HG02678 (cell line): ENCODE data around the gene ZNF484.
"Not testable (repeated sequence)": the region's sequence is repeated elsewhere in the genome, so short reads cannot be mapped to it uniquely, and the experiment has no call there.

Source experiments
- ATAC-seq: cut with Tn5 transposase; IDR thresholded peaks from one replicate; pipeline ENCODE4 v1.9.1; 2021; ENCODE audit warnings: mild to moderate bottlenecking, moderate library complexity; ENCODE audit not compliant: unreplicated experiment

ZNF484 gene

GRCh38 chr9:92877531-92878430 is at the start of gene ZNF484:
Gene ZNF484 (minus strand): TSS chr9:92878038. CDS start chr9:92875029, 3,009 bp downstream.
- ATAC-seq = peak; percentile 100

GRCh38 chr9:92920437-92920836 is 42.6 kb upstream of the ZNF484 start:
- ATAC-seq = no peak

DNA sequence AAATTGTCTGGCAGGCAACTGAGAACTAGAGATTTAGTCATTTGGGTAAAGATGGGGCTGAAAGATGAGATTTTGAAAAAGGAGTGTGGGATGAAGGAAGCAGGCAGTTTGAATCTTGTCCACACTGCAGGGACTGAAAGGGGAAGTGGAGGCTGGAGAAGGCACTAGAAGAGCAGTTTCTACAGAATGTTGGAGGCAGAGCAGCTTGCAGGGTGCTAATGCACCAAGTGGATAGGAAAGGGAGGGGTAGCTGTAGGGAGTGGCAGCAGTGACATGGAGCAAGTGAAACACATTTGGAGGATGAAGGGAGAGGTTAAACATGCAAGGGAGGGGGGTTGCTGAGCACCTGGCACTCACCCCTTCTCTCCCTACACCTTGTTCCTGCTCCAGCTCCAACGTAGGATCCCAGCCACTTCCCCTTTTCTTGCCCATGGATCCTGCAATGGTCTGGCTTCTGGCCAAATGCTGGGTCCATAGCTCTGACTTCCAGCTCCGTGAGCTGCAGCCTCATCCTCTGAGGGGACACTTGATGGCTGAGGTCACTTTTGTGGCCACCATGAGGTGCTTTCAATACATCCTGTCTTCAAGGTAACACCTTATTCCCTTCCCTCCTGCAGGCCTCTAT is 39.5 kb upstream of the ZNF484 start:
- no peak for ATAC-seq

GRCh38 chr9:92911511-92912475 is 34.0 kb upstream of the ZNF484 start:
- ATAC-seq = no peak

DNA sequence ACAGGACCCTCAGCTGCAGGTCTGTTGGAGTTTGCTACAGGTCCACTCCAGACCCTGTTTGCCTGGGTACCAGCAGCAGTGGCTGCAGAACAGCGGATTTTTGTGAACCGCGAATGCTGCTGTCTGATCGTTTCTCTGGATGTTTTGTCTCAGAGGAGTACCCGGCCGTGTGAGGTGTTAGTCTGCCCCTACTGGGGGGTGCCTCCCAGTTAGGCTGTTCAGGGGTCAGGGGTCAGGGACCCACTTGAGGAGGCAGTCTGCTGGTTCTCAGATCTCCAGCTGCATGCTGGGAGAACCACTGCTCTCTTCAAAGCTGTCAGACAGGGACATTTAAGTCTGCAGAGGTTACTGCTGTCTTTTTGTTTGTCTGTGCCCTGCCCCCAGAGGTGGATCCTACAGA is 27.3 kb upstream of the ZNF484 start:
- ATAC-seq = not testable (repeated sequence)

DNA sequence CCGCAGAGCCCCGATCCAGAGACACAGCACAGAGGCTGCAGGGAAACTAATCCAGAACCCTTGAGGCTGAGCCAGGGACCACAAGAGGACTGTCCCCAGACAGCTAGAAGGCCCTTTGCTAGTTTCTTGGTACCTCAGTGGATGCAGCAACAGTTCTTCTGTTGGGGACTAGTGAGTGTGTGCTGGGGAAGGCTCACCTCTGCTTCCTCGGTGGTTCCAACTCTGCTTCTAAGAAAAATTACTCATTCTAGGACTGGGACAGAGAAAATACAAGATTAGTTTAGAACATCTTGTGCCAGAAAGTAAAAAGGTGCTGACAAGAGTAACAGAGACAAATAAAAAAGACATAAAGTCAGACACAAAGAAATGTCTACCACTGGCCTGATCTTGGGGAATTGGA is 19.5 kb upstream of the ZNF484 start:
- ATAC-seq = no peak

DNA sequence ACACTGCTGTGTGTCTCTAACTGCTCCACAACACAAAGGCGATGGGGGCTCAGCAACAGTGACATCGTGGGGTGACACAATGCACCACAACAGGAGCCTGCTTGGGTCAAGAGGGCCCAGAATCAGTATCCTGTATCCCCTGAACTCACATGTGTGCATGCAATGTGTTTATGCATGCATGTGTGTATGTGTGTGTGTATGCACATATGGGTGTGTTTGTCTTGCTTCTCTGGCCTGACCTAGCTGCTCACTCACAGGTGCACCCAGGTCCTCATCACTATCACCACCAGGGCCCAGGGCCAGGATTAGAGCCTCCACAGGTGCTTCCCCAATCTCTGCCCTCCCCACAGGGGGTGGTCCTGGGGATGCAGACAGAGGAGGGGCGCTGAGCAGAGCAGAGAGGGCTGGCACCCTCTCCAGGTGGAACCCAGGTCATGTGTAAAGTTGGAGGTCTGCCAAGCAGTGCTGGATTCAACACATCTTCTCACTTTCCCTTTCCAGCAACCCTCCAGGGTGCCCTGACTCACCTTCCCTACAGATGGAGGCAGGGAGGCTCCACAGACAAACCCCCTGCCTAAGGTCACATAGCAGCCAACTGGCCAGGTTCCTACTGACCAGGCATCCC is 18.1 kb upstream of the ZNF484 start:
- ATAC-seq = no peak

GRCh38 chr9:92894711-92895362 is 17.0 kb upstream of the ZNF484 start:
- ATAC-seq = no peak

GRCh38 chr9:92893916-92894610 is 16.2 kb upstream of the ZNF484 start:
- ATAC-seq = not testable (repeated sequence)

DNA sequence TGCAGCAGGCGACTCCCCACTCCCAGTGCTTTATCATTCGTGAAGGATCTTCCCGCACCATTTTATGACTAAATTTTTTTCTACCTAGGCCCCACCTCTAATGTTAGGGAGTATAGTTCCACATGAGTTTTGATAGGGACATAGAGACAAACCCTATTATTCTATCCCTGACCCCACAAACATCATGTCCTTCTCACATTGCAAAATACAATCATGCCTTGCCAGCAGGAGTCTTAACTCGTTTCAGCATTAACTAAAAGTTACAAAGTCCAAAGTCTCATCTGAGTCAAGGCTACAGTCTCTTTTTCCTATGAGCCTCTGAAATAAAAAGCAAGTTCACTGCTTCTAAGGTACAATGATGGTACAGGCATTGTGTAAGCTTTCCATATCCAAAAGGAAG is 14.4 kb upstream of the ZNF484 start:
- not testable (repeated sequence) for ATAC-seq

DNA sequence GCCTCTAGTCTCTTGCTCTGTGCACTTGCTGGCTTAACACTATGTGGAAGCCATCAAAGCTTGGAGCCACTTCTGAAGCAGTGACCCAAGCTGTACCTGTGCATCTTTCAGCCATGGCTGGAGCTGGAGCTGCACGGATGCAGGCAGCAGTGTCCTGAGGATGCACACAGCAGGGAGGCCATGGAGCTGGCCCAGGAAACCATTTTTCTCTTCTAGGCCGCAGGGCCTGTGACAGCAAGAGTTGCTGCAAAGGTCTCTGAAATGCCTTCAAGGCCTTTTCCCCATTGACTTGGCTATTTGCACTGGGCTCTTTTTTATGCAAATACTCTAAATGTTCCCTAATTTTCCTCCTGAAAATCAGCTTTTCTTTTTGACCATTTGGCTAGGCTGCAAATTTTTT is 12.9 kb upstream of the ZNF484 start:
- no peak for ATAC-seq

GRCh38 chr9:92887880-92888338 is 10.1 kb upstream of the ZNF484 start:
- ATAC-seq = no peak

DNA sequence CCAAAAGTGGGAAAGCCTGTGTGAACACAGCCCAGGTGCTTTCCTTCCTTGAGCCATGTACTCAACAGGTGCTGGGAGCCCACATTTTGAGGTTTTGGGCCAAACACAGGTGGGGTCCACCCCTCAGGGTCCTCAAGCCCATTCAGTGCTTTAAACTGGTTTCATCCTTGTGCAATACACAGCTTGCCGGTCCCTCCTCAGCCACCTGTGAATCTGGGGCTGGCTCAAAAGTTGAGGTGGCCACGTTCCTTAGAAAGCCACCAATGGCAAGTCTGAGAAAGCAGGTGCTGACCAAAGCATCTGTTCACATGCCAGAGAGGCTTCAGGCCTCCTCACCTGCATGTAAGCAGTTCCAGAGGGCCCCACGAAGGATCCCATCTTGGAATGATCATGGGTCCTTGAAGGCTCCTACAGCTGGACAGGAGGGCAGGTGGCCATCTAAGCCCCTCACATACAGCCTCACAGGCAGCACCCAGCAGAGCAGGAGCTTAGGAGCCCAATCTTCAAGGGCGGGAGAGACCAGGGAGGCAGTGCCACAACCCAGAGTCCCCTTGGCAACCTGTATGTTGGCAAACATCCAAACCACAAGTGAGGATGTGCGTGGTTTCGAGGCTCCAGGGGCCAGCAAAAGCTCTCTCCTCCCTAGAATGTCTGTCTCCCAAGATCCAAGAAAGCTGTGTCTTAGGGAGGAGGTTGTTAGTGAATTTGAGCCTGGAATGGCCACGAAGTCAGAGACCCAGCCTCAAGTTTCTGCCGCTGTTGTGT is 9.2 kb upstream of the ZNF484 start:
- ATAC-seq = not testable (repeated sequence)

DNA sequence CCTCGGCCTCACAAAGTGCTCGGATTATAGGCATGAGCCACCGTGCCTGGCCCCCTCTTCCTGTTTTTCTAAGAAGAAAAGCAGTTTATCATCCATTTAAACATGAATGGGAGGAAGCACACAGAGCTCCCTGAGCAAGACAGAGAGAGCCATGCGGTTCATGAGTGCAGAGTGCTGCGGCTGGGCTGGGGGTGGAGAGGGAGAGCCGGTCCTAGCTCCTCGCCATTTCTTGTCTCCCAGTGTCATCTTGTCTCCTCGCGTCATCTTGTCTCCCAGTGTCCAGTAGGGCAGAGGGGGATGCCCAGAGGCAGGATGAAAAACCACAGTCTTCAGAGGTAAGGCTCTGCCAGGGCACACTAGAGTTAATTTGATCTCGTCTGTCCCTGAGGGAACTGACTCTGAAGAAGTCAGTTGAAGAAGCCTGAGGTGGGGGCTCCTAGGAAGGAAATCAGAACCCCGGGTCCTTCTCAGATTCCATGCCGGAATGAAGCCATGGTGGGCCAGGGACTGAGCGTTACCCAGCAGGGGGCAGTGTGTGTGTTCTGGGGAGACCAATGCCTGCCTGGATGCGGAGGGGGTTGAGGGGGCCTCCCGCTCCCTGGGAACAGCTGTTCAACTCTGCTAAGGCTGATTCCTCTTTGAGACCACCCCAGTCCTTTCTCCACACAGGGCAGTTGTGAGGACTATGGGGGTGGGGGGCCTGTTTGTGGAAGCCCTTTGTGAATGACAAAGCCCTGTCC is 6.0 kb upstream of the ZNF484 start:
- ATAC-seq = not testable (repeated sequence)

GRCh38 chr9:92882276-92882675 is 4.4 kb upstream of the ZNF484 start:
- ATAC-seq = no peak

DNA sequence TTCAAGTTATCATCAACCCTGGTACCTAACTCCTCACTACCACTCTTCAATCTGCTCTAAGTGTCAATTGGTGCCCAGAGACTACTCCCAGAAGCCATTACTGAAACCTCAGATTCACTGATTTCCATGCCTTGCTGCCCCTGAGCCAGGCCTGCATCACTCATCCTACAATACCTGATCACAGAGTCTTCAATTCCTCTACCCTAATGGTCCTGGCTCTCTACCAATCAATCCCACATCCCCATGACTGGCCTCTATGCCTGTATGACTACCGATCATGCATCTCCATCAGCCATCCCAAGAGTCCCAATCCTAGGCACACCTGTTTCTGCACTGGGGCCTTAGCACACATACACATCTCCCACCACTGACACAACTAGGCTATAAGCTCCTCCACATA is 2.5 kb downstream of the ZNF484 start:
- ATAC-seq = no peak

DNA sequence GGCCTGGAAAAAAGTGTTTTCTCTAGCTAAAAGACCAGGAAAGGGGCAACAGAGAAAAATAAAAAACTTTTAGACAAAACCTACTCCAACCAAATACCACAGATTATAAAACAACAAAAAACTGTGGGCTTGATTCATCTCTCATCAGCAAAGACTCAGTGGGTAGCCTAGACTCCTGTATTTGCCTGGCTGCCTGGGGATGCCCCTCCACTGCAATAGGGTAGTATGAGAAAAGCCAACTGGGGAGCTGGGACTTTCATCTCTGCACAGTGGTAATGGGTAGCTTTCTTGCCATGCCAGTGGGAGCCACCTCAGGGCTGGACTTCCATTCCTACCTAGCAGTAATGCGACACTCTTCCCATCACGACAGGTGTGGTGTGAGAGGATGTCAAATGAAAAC is 7.5 kb downstream of the ZNF484 start:
- ATAC-seq = no peak

DNA sequence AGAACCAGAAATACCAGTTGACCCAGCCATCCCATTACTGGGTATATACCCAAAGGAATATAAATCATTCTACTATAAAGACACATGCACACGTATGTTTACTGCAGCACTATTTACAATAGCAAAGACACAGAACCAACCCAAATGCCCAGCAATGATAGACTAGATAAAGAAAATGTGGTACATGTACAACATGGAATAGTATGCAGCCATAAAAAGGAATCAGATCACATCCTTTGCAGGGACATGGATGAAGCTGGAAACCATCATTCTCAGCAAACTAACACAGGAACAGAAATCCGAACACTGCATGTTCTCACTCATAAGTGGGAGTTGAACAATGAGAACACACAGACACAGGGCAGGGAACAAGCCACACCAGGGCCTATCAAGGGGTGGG is 11.2 kb downstream of the ZNF484 start:
- not testable (repeated sequence) for ATAC-seq
